Embryonic facial prominence (tissue), 1 donor: ENCODE results near the gene MTG1.
"Not testable (repeated sequence)": the region's sequence is repeated elsewhere in the genome, so short reads cannot be mapped to it uniquely, and the experiment has no call there.

Experiments
- DNase-seq: peaks from one replicate; pipeline ENCODE4 v3.0.0-alpha.2; 2016; ENCODE audit errors: extremely low spot score

The MTG1 gene

GRCh38 chr10:133400624-133401424 lies 6.9 kb downstream of the MTG1 start:
- no peak for DNase-seq

- DNase-seq: no peak
Observed at GRCh38 chr10:133401500-133401899, 7.5 kb downstream of the MTG1 start.

- no peak for DNase-seq
Observed at GRCh38 chr10:133401981-133402725, 8.2 kb downstream of the MTG1 start.

- no peak for DNase-seq
Observed at GRCh38 chr10:133403359-133403758, 9.4 kb downstream of the MTG1 start.

GRCh38 chr10:133403784-133404183 lies 9.8 kb downstream of the MTG1 start:
- DNase-seq: no peak

GRCh38 chr10:133405272-133405671 lies 11.3 kb downstream of the MTG1 start:
- DNase-seq: no peak

GRCh38 chr10:133405844-133406527 lies 12.0 kb downstream of the MTG1 start:
- DNase-seq: no peak

- DNase-seq: no peak
Observed at GRCh38 chr10:133411523-133412380, 17.8 kb downstream of the MTG1 start.

GRCh38 chr10:133412381-133412711 lies 18.4 kb downstream of the MTG1 start:
- DNase-seq: no peak

- DNase-seq: not testable (repeated sequence)
Observed at GRCh38 chr10:133414401-133414800, 20.4 kb downstream of the MTG1 start.

GRCh38 chr10:133415752-133416151 lies 21.8 kb downstream of the MTG1 start:
- DNase-seq: no peak

- no peak for DNase-seq
Observed at GRCh38 chr10:133418289-133418993, 24.5 kb downstream of the MTG1 start.

- DNase-seq: no peak
Observed at GRCh38 chr10:133419211-133419950, 25.4 kb downstream of the MTG1 start.

GRCh38 chr10:133420028-133420427 lies 26.1 kb downstream of the MTG1 start:
- DNase-seq: no peak

GRCh38 chr10:133420579-133420978 lies 26.6 kb downstream of the MTG1 start:
- DNase-seq: no peak

GRCh38 chr10:133421336-133422222 lies 27.6 kb downstream of the MTG1 start:
- DNase-seq: no peak

GRCh38 chr10:133422223-133422806 lies 28.4 kb downstream of the MTG1 start:
- DNase-seq: no peak

GRCh38 chr10:133422807-133423771 lies 29.1 kb downstream of the MTG1 start:
- no peak for DNase-seq
